T1000 (cell line): ENCODE data around the gene PATL2.
"Not testable (repeated sequence)": the region's sequence is repeated elsewhere in the genome, so short reads cannot be mapped to it uniquely, and the experiment has no call there.

ENCODE experiments used
- DNase-seq: peaks from one replicate; lab custom pipeline; 2025; ENCODE audit warnings: mixed read lengths; lab: John Stamatoyannopoulos, UW

The PATL2 gene

GRCh38 chr15:44647036-44647435 lies 64.1 kb downstream of the PATL2 start:
- DNase-seq, result no peak

- no peak for DNase-seq
These were observed 64.7 kb downstream of the PATL2 start for GRCh38 chr15:44646460-44646859.

- no peak for DNase-seq
These were observed 69.5 kb downstream of the PATL2 start for GRCh38 chr15:44641651-44642050.

- DNase-seq, result no peak
These were observed 74.1 kb downstream of the PATL2 start for GRCh38 chr15:44636976-44637375.

- DNase-seq, result no peak
These were observed 77.5 kb downstream of the PATL2 start for GRCh38 chr15:44633603-44634002.

- DNase-seq, result not testable (repeated sequence)
These were observed 85.8 kb downstream of the PATL2 start for GRCh38 chr15:44625286-44625685.

- DNase-seq, result no peak
These were observed 87.9 kb downstream of the PATL2 start for GRCh38 chr15:44623178-44623577.

GRCh38 chr15:44620081-44620480 lies 91.0 kb downstream of the PATL2 start:
- DNase-seq, result no peak

GRCh38 chr15:44616974-44617373 lies 94.1 kb downstream of the PATL2 start:
- no peak for DNase-seq
